HG02678 (cell line): Measurements from ENCODE around the gene KLHL3.

ENCODE experiments used
- ATAC-seq: cut with Tn5 transposase; IDR thresholded peaks from one replicate; pipeline ENCODE4 v1.9.1; 2021; ENCODE audit warnings: mild to moderate bottlenecking, moderate library complexity; ENCODE audit not compliant: unreplicated experiment

Gene KLHL3

GRCh38 chr5:137616046-137616445 lies 119.8 kb downstream of the KLHL3 start:
- ATAC-seq = no peak

GRCh38 chr5:137615171-137615775 lies 120.6 kb downstream of the KLHL3 start:
- no peak for ATAC-seq

GRCh38 chr5:137613554-137614265 lies 122.2 kb downstream of the KLHL3 start:
- no peak for ATAC-seq

- ATAC-seq = no peak
These were observed 123.3 kb downstream of the KLHL3 start for GRCh38 chr5:137612576-137612975.

GRCh38 chr5:137611794-137612435 lies 124.0 kb downstream of the KLHL3 start:
- no peak for ATAC-seq

GRCh38 chr5:137611011-137611580 lies 124.8 kb downstream of the KLHL3 start:
- ATAC-seq = no peak

GRCh38 chr5:137610598-137610997 lies 125.3 kb downstream of the KLHL3 start:
- ATAC-seq = no peak

GRCh38 chr5:137609127-137609526 lies 126.8 kb downstream of the KLHL3 start:
- ATAC-seq = no peak

- no peak for ATAC-seq
These were observed 128.1 kb downstream of the KLHL3 start for GRCh38 chr5:137607771-137608170.

GRCh38 chr5:137606401-137606800 lies 129.5 kb downstream of the KLHL3 start:
- no peak for ATAC-seq

- ATAC-seq = no peak
These were observed 130.5 kb downstream of the KLHL3 start for GRCh38 chr5:137605411-137605810.

- ATAC-seq = no peak
These were observed 131.4 kb downstream of the KLHL3 start for GRCh38 chr5:137604348-137605095.

GRCh38 chr5:137603891-137604290 lies 132.0 kb downstream of the KLHL3 start:
- no peak for ATAC-seq

- ATAC-seq = no peak
These were observed 132.5 kb downstream of the KLHL3 start for GRCh38 chr5:137603356-137603755.

GRCh38 chr5:137602721-137603273 lies 133.1 kb downstream of the KLHL3 start:
- no peak for ATAC-seq

GRCh38 chr5:137600721-137601360 lies 135.0 kb downstream of the KLHL3 start:
- ATAC-seq = no peak

GRCh38 chr5:137599457-137599856 lies 136.4 kb downstream of the KLHL3 start:
- ATAC-seq = no peak

- ATAC-seq = no peak
These were observed 137.5 kb downstream of the KLHL3 start for GRCh38 chr5:137598399-137598798.

- no peak for ATAC-seq
These were observed 138.9 kb downstream of the KLHL3 start for GRCh38 chr5:137596941-137597340.

- ATAC-seq = no peak
These were observed 140.4 kb downstream of the KLHL3 start for GRCh38 chr5:137595396-137596079.
